NT2/D1 (cell line): ENCODE measurements around the gene FRMD4A.

Experiments
- YY1 ChIP-seq: IDR thresholded peaks from 2 replicates; pipeline ENCODE4 v1.6.1; 2011; ENCODE audit not compliant: insufficient read length, insufficient read depth
- ZNF274 ChIP-seq: IDR thresholded peaks from 2 replicates; pipeline ENCODE4 v1.6.1; 2011; ENCODE audit warnings: mild to moderate bottlenecking, low read depth, low read length

DNA sequence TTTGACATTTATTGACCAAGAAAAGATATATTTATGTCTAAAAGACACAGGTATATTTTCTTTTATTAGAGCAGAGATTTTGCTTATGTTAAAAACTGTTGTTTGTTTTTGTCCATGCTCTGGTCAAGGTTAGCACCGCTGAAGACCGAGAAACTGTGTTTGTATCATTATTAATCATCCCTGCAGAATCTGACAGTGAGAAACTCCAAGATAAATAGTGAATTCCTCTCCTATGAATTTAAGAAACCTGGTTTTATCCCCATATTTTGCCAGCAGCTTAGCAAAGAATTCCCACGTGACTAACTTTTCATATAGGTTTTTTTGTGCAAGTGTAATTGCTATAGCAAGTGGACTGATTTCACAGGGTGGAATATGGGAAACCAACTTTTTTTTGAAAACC lies 77.6 kb downstream of the FRMD4A start:
- TF ChIP-seq YY1 (no peak), ZNF274 (no peak)
